HG02623 (cell line): ENCODE results near the gene SPHK2.

Experiments used
- ATAC-seq: cut with Tn5 transposase; IDR thresholded peaks from one replicate; pipeline ENCODE4 v1.9.1; 2021; ENCODE audit warnings: moderate library complexity; ENCODE audit not compliant: unreplicated experiment

SPHK2 gene

GRCh38 chr19:48603850-48604249 lies 15.5 kb upstream of the SPHK2 start:
- no peak for ATAC-seq

GRCh38 chr19:48606463-48607358 lies 12.6 kb upstream of the SPHK2 start, which contains the start of gene SPACA4:
TSS of gene SPACA4 (plus strand) at chr19:48606742. CDS start at chr19:48606979, 237 bp downstream.
- no peak for ATAC-seq

- no peak for ATAC-seq
Observed at GRCh38 chr19:48607359-48607755, 11.9 kb upstream of the SPHK2 start.

DNA sequence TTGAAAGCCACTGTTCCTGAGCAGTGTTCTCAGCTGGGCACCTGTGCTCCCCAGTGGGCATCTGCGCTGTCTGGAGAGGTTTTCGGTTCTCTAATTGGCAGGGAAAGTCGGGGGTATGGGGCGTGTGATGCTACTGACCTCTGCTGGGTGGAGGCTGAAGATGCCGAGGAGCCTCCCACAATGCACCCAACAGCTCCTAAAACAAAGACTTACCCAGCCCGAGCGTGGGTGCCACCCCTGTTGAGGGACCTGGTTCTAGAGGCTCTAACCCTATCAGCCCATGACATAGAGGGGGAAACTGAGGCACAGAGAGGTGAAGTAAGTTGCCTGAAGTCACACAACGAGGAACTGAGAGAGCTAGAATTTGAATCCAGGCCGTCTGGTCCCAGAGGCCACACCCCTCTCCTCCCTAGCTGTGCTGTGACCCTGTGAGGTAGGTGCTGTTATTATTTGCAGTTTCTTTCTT lies 10.5 kb upstream of the SPHK2 start:
- ATAC-seq = no peak

DNA sequence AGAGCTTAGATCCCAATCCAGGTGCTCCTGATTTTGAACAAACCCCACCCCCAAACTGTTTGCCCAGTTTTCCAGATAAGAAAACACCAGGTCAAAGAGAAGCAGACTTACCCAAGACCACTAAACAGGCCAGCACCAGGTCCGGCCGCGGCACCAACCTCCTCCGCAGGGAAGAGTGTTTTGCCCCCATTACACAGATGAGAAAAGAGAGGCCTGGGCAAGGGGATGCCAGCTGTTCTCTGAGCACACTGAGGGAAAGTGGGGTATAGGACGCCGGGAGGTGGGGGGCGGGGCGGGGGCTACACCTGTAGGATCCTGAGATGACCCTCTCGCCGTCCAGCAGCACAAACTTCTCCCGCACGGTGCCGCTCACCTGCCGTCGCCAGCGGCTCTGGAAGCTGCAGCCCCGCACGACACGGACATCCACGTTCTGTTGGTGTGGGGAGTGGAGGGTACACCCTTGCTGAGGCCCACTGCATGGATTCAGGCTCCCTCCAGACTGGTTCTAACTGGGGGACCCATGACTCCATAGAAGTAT lies 9.7 kb upstream of the SPHK2 start:
- no peak for ATAC-seq

- ATAC-seq = no peak
Observed at GRCh38 chr19:48611872-48612271, 7.4 kb upstream of the SPHK2 start.

DNA sequence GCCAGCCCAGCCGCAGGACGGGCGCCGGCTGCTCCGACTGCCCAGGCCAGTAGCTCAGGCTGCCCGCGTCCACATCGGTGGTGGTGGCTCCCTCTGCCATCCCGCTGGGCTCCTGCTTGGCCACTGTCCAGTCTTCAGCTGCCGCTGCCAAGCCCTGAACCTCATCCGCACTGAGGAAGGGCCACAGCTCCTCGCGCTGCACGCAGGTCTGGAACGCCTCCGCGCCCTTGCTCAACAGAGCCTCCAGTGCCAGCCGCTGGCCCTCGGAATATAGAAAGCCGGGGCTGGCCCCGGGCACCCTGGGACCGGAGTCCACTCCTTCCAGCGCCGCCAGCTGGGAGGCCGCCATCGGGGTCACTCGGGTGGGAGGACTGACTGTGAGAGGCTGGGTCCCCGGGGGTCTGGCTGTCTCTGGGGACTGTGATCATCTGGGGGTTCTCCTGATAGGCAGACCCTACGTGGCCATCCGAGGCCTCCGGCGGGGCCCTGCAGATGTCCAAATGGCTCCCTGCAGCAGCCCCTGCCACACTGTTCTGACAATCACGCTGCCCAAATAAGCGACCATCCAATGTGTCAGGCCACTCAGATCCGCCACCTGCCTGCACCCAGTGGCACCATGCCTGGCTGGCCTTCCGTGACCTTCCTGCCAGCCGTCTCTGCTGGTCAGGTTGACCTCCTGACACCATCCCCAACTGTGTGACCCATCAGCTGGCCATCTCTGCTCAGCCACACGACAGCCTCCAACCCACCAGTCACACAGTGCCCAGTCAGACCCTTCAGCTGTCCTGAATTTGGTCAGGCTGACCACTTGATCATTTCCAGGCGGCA lies 6.1 kb upstream of the SPHK2 start:
- no peak for ATAC-seq

GRCh38 chr19:48613852-48614435 lies 5.4 kb upstream of the SPHK2 start:
- ATAC-seq = no peak

GRCh38 chr19:48614436-48615230 lies 4.7 kb upstream of the SPHK2 start, which contains the start of gene FAM83E:
TSS of gene FAM83E (minus strand) at chr19:48615076. CDS start at chr19:48613372, 1,704 bp downstream.
- ATAC-seq = no peak

DNA sequence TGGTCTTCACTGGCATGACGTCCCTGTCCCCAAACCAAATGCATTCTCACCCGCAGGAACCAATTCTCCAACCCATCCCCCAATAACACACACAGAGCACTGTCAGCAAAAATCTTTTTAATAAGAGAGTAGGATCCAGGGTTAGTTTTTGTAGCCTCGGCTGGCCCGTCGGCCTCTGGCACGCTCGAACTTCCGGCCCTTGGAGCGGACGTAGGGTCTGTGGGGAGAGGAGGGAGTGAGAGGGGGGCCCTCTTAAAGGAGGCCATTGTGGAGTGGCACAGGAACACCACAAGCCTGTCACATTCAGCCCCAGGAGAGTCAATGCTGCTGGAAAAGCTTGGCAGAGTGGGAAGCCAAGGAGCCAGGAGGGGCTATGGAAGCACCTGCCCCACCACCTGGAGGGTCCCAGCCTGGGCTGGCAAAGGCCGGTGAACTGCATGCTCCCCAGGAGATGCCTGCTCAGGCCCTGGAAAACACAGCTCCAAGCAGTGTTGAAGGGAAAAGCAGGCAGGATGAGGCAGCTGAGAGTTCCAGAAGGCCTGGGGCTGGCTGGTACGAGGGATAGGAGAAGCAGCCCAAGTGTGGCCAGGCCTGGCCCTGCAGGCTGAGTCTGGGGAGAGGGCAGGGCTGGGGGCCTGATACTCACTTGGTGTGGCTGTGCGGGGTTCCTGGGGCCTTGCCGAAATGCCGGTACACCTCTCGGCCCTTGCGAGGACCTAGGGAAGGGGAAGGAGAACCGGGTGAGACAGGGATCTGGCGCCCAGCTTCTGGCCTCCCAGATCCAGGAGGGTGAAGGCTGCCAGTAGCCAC lies 3.9 kb upstream of the SPHK2 start:
- ATAC-seq = no peak

DNA sequence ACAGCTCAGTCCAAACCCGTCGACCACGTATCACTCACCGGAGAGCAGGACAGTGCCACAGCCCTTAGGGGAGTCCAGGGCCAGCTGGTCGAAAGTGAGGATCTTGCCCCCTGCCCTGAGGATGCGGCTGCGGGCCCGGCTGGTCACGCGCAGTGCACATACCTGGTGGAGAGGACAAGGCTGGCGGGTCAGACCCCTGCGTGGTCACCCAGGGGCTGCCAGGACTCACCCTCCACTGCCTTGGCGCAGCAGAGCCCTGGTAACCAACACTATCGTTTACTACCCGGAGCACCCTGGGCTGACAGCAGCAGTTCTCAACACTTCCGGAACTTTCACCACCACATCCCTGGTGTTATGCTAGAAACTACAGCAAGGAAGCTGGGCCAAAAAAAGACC lies 3.3 kb upstream of the SPHK2 start:
- no peak for ATAC-seq

DNA sequence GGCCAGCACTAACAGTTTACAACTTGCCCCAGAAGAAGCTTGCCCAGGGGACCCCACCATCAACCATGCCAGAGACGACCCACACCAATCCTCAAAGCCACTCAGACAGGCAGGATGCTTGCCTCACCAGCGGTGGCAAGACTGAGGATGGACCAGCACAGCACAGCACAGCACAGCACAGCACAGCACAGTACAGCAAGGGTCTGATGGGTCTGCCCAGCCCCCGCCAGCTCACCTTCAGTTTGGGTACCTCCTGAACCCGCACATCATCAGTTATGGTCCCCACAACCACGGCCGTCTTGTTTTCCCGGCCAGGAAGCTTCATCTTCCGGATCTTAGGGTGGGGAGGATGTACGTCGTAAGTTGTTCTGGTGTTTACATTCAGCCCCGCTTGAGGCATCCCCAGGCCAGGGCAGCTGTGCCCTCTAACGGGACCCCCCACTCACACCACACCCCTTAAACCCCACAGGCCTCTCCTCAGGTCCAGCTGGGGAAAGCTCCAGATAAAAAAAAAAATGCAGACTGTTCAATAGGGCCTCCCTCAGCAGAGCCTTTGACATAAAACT lies 2.7 kb upstream of the SPHK2 start:
- ATAC-seq = no peak

- ATAC-seq = no peak
Observed at GRCh38 chr19:48617146-48617937, 2.0 kb upstream of the SPHK2 start.

DNA sequence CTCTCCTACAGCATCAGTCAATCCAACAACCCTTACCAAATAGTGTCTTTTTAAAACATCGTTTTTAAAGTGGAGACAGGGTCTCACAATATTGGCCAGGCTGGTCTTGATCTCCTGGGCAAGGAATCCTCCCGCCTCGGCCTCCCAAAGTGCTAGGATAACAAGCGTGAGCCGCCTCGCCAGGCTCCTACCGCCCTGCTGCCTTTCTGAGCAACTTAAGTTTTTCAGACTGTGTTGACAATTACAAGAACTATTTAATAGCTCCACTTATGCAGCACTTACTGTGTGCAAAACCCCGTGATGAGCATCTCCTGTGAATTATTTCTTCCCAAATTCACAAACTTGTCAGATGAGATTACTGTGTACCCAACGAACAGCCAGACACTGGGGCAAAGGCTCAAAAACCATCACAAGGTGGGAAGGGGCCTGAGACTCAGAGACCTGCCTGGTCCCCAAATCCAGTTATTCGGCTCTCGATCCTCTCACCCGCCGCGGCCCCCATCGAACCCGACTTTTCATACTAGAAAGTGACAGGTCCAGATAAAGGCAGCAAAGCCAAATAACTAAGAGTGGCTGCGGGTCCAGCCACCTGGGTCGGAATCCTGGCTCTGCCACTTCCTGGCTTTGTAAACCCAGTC lies 909 bp upstream of the SPHK2 start:
- ATAC-seq = no peak

DNA sequence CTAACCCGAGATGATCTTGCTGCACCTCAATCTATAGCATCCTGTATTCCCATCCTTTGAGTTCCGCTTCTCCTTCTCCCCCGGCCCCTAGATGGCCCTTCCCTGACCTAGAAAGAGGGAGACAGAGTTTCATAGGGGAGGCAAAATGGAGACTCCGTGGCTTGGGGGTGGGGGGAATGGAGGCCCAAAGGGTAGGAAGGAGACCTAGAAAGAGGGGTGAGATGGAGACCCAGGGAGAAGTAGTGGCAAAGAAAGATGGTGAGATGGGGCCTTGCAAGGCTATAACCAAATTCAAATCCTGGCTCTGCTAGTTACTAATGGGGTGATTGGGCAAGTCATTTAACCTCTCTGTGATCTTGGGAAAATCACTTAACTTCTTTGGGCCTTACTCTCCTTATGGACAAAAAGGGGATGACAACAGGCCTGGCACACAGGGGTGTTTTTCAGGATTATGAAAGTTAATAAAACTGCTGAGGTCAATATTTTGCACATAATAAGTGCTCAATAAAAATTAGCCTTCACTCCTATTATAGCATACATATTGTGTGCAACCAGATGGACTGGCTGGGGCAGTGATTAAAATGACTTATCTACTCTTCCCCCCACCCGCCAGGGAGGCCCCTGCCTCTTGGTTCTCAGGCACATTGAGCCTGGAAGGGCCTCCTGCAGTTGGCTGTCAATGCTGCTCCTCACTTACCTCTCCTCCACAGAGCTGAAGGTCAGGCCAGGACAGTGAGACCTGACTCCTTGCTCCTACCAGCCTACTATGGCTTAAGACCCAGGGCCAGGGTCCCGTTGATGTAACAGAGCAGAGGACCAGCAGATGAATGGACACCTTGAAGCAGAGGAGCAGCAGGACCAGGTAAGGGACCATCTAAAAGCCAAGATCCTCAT lies 633 bp downstream of the SPHK2 start:
- no peak for ATAC-seq

GRCh38 chr19:48623556-48624066 lies 4.3 kb downstream of the SPHK2 start:
- no peak for ATAC-seq
